Upper lobe of left lung (tissue), 4 donors: ENCODE results near the gene KLRB1.
"Not testable (repeated sequence)": the region's sequence is repeated elsewhere in the genome, so short reads cannot be mapped to it uniquely, and the experiment has no call there.

ENCODE experiments used
- CTCF ChIP-seq, 6 experiments: fragments of 450-650 bp in 4 of 6; fragments of 200-600 bp in 2 of 6; sonication (generic) in 2 of 6; IDR thresholded peaks; one replicate each; pipeline ENCODE4 v1.5.1; 2016 to 2019; ENCODE audit warnings: antibody characterized with exemption in 6 of 6
- POLR2A ChIP-seq, 4 donors: fragments of 450-650 bp; IDR thresholded peaks; one replicate each; pipeline ENCODE4 v1.5.1; 2016 to 2017; ENCODE audit warnings: antibody characterized with exemption in 4 of 4, mild to moderate bottlenecking in 2 of 4

GRCh38 chr12:9564418-9564817 is 43.3 kb downstream of the KLRB1 start:
- not testable (repeated sequence) for TF ChIP-seq CTCF, POLR2A (IDR thresholded peaks at IDR 0.05)
